ENCODE data around the gene TRIB2. TPM values are rescaled to one million over a fixed set of nuclear protein-coding genes. Genes with fewer than 3 reads are reported as not detected.

The TRIB2 gene
- polyA plus RNA-seq, 1 experiment = 12.2 TPM

DNA sequence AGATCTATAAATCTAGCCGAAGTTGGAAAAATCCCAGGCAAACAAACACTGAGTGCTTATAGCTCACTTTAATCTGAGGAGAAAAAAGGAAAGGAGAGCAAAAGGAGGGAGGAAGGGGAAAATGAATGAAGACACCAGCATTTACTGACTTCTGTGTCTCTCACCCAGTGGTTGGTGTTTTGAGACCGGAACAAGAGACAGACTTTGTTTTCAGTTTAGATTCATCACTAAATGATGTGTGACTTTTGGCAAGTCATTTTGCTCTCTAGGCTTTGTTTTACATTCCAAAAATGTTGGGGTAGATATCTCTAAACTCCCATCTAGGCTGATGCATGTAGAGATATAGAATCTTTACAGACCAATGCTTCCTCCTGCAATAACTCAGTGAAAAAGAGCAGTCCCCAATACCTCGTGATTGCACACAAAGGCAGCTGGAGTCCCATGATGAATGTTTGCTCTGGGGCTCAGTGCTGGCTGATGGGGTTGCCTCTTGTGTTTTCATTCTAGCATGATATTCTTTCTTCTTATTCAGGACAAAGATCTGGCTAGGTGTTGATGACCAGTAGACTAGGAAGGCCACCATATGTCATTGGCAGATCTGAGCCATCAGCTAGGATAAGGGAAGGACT lies 51.4 kb downstream of the TRIB2 start:
- no peak overlapping the region for H3K4me3 ChIP-seq (ENCODE audit: low read depth, low read length)
- ChIA-PET POLR2A (no interaction called here), CTCF (interaction anchor here (1.3 kb wide), 1 partner anchor 239 kb away, joined by 4 read pairs; no protein-coding TSS in a partner anchor)
- DNase-seq (ENCODE audit: low read depth, low spot score) = no peak
- H3K27ac ChIP-seq (ENCODE audit: low read depth, low read length) = no peak overlapping the region
- peaks cover 5% of the 10 kb centered on the region for H3K9me3 ChIP-seq (ENCODE audit: control insufficient read depth, insufficient read depth, low read length)
- TF ChIP-seq, protein P1, sequence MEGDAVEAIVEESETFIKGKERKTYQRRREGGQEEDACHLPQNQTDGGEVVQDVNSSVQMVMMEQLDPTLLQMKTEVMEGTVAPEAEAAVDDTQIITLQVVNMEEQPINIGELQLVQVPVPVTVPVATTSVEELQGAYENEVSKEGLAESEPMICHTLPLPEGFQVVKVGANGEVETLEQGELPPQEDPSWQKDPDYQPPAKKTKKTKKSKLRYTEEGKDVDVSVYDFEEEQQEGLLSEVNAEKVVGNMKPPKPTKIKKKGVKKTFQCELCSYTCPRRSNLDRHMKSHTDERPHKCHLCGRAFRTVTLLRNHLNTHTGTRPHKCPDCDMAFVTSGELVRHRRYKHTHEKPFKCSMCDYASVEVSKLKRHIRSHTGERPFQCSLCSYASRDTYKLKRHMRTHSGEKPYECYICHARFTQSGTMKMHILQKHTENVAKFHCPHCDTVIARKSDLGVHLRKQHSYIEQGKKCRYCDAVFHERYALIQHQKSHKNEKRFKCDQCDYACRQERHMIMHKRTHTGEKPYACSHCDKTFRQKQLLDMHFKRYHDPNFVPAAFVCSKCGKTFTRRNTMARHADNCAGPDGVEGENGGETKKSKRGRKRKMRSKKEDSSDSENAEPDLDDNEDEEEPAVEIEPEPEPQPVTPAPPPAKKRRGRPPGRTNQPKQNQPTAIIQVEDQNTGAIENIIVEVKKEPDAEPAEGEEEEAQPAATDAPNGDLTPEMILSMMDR (IDR thresholded peaks at IDR 0.05; ENCODE audit: low read depth, low read length) = no peak
- no peaks in the 10 kb centered on the region for H3K27me3 ChIP-seq (ENCODE audit: control insufficient read depth, insufficient read depth, low read length)

DNA sequence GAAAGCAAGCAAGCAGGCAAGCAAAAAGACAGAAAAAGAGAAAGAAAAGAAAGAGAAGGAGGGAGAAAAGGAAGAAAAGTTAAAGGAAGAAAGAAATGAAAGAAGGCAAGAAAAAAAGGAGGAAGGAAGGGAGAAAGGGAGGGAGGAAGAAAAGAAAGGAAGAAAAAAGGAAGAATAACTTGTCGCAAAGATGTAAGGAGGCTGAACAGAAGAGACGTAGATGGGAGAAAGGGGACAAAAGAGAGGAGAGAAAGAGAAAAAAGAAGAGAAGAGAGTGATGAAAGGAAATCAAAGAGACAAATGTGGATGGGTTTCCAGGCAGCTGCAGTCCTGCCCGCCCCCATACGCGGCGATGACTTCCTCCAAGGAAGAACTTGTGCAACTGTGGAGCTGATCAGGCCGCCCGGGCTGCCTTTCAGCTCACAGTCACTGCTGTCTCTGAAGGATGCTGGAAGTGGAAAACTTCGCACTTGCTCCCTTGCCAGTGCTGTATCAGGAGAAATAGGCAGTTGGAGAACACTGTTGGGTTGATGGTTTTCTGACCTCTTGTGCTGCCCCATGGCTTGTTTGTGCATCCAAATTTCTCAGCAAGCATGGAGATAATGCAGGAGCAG lies 52.9 kb downstream of the TRIB2 start:
- ChIA-PET CTCF (no interaction called here), POLR2A (no interaction called here)
- no peak for DNase-seq (ENCODE audit: low read depth, low spot score)
- Histone ChIP-seq H3K27me3 (ENCODE audit: control insufficient read depth, insufficient read depth, low read length) (no peaks in the 10 kb centered on the region), H3K27ac (ENCODE audit: low read depth, low read length) (no peak overlapping the region), H3K4me3 (ENCODE audit: low read depth, low read length) (no peak overlapping the region), H3K9me3 (ENCODE audit: control insufficient read depth, insufficient read depth, low read length) (peaks cover under 1% of the 10 kb centered on the region)
- TF ChIP-seq, protein P1 (IDR thresholded peaks at IDR 0.05; ENCODE audit: low read depth, low read length) = no peak

DNA sequence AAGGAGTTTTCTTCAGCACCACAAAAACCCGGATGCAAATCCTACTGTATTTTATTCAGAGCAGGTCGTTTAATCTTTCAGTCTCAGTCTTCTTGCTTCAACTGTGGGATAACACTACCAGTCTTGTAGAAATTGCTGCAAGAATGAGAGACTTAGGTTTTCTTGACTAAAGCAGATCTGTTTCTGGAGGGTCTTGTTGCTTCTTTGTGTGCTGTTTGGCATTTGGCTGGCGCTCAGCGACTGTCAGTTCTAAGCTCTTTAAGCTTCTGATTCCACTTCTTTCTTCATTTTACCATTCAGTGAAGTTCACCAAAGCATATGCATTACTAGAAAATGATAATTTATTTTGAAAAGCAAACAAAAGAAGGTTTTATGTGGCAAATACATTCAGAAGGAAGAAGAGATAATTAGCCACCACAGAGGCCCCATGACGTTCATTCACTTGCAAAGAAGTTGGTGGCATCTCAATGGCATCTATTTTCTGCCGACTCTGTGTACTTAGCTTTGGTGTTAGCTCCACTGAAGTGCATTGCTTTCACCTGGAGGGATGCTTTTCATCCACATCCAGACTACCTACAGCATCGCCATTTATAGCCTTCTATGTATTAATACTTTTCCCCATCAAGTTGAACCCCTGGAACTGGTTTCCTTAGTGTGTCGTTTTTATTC lies 53.7 kb downstream of the TRIB2 start:
- TF ChIP-seq, protein P1 (IDR thresholded peaks at IDR 0.05; ENCODE audit: low read depth, low read length) = no peak
- Histone ChIP-seq H3K9me3 (ENCODE audit: control insufficient read depth, insufficient read depth, low read length) (peaks cover 2% of the 10 kb centered on the region), H3K27ac (ENCODE audit: low read depth, low read length) (no peak overlapping the region), H3K27me3 (ENCODE audit: control insufficient read depth, insufficient read depth, low read length) (no peaks in the 10 kb centered on the region), H3K4me3 (ENCODE audit: low read depth, low read length) (no peak overlapping the region)
- CTCF ChIA-PET = no interaction called here
- POLR2A ChIA-PET = no interaction called here
- DNase-seq (ENCODE audit: low read depth, low spot score) = no peak

DNA sequence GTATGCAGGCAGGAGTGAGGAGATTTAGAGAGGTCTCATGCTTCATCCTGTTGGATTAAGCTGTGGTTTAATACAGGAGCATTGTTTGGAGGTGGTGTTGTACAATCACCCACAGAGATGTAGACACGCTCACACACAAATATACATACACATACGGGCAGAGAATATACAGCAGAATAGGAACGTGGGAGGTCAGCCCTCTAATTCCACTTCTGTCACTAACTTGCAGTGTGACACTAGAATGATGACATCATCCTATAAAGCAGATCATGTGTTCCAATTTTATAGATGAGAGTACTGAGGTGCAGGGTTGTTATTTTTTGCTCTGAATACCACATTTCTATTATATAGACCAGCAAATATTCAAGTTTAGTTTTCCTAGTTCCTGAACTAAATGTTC lies 54.4 kb downstream of the TRIB2 start:
- POLR2A ChIA-PET = no interaction called here
- TF ChIP-seq, protein P1 (IDR thresholded peaks at IDR 0.05; ENCODE audit: low read depth, low read length) = no peak
- DNase-seq (ENCODE audit: low read depth, low spot score) = no peak
- Histone ChIP-seq H3K27ac (ENCODE audit: low read depth, low read length) (no peak overlapping the region), H3K27me3 (ENCODE audit: control insufficient read depth, insufficient read depth, low read length) (no peaks in the 10 kb centered on the region), H3K9me3 (ENCODE audit: control insufficient read depth, insufficient read depth, low read length) (peaks cover 2% of the 10 kb centered on the region), H3K4me3 (ENCODE audit: low read depth, low read length) (no peak overlapping the region)
- CTCF ChIA-PET = no interaction called here

Data from AG04450 (cell line).